Measurements from ENCODE around the gene VIM.
A peak's percentile ranks its signal among the peaks of the same experiment; 100 is the strongest.

Gene VIM

GRCh38 chr10:17200001-17200911 lies 27.8 kb upstream of the VIM start:
- H3K4me1 ChIP-seq (ENCODE audit: low read depth, poor library complexity, severe bottlenecking) = peaks cover 28% of the 10 kb centered on the region
- peak overlapping the region; percentile 77 for H3K27ac ChIP-seq
- peak overlapping the region; percentile 80 for H2AFZ ChIP-seq (ENCODE audit: low read depth)
- peak overlapping the region; percentile 81 for H3K4me3 ChIP-seq (IDR thresholded peaks at IDR 0.05; ENCODE audit: insufficient read depth, low read depth, low read length)
- H3K79me2 ChIP-seq (ENCODE audit: insufficient read depth, low read depth) = peaks cover 15% of the 10 kb centered on the region; the same call in 1 of the 2 replicates
- no peaks in the 10 kb centered on the region for H3K27me3 ChIP-seq (ENCODE audit: insufficient read depth, low read depth)
- no peaks in the 10 kb centered on the region; the same call in 1 of the 2 replicates for H4K20me1 ChIP-seq (ENCODE audit: insufficient read depth)
- TF ChIP-seq CTCF (conservative IDR thresholded peaks at IDR 0.05; ENCODE audit: low read depth, low read length) = no peak
- H3K9ac ChIP-seq = peak overlapping the region; percentile 82
- H3K36me3 ChIP-seq (ENCODE audit: insufficient read depth) = no peaks in the 10 kb centered on the region
- peak overlapping the region; percentile 80 for H3K4me2 ChIP-seq

GRCh38 chr10:17200912-17201793 lies 26.9 kb upstream of the VIM start, which contains the start of gene TRDMT1:
Gene TRDMT1, minus strand, starts transcription at chr10:17201672. Its CDS starts 38 bp downstream, at chr10:17201634.
- Histone ChIP-seq H3K4me2 (peak within 1 kb of the TSS; percentile 80), H4K20me1 (ENCODE audit: insufficient read depth) (no peaks in the 10 kb centered on the region; the same call in 1 of the 2 replicates), H3K27me3 (ENCODE audit: insufficient read depth, low read depth) (no peaks in the 10 kb centered on the region), H3K36me3 (ENCODE audit: insufficient read depth) (no peaks in the 10 kb centered on the region), H3K4me1 (ENCODE audit: low read depth, poor library complexity, severe bottlenecking) (peaks cover 28% of the 10 kb centered on the region), H2AFZ (ENCODE audit: low read depth) (peak within 1 kb of the TSS; percentile 80), H3K9ac (peak within 1 kb of the TSS; percentile 82), H3K4me3 (IDR thresholded peaks at IDR 0.05; ENCODE audit: insufficient read depth, low read depth, low read length) (peak within 1 kb of the TSS; percentile 81), H3K27ac (peak within 1 kb of the TSS; percentile 77), H3K79me2 (ENCODE audit: insufficient read depth, low read depth) (peaks cover 15% of the 10 kb centered on the region; the same call in 1 of the 2 replicates)
- TF ChIP-seq CTCF (conservative IDR thresholded peaks at IDR 0.05; ENCODE audit: low read depth, low read length) = 0 out of 2 replicates have a peak, but pooled peaks have one; percentile 16

- Histone ChIP-seq H2AFZ (ENCODE audit: low read depth) (peak overlapping the region; percentile 80), H3K27me3 (ENCODE audit: insufficient read depth, low read depth) (no peaks in the 10 kb centered on the region), H3K4me1 (ENCODE audit: low read depth, poor library complexity, severe bottlenecking) (peaks cover 28% of the 10 kb centered on the region), H3K36me3 (ENCODE audit: insufficient read depth) (no peaks in the 10 kb centered on the region), H3K79me2 (ENCODE audit: insufficient read depth, low read depth) (peaks cover 15% of the 10 kb centered on the region; the same call in 1 of the 2 replicates), H4K20me1 (ENCODE audit: insufficient read depth) (no peaks in the 10 kb centered on the region), H3K4me2 (peak overlapping the region; percentile 80), H3K9ac (peak overlapping the region; percentile 82), H3K27ac (peak overlapping the region; percentile 77), H3K4me3 (IDR thresholded peaks at IDR 0.05; ENCODE audit: insufficient read depth, low read depth, low read length) (no peak overlapping the region)
- no peak for TF ChIP-seq CTCF (conservative IDR thresholded peaks at IDR 0.05; ENCODE audit: low read depth, low read length)
Measured at GRCh38 chr10:17201794-17202116, 26.3 kb upstream of the VIM start.

- Histone ChIP-seq H3K4me2 (no peak overlapping the region), H3K9ac (no peak overlapping the region), H3K79me2 (ENCODE audit: insufficient read depth, low read depth) (peaks cover 15% of the 10 kb centered on the region; the same call in 1 of the 2 replicates), H3K27me3 (ENCODE audit: insufficient read depth, low read depth) (no peaks in the 10 kb centered on the region), H3K4me3 (IDR thresholded peaks at IDR 0.05; ENCODE audit: insufficient read depth, low read depth, low read length) (no peak overlapping the region), H3K27ac (no peak overlapping the region), H3K36me3 (ENCODE audit: insufficient read depth) (no peaks in the 10 kb centered on the region), H4K20me1 (ENCODE audit: insufficient read depth) (no peaks in the 10 kb centered on the region), H3K4me1 (ENCODE audit: low read depth, poor library complexity, severe bottlenecking) (peaks cover 28% of the 10 kb centered on the region), H2AFZ (ENCODE audit: low read depth) (peak overlapping the region; percentile 80)
- TF ChIP-seq CTCF (conservative IDR thresholded peaks at IDR 0.05; ENCODE audit: low read depth, low read length) = no peak
Measured at GRCh38 chr10:17202506-17202905, 25.5 kb upstream of the VIM start.
